ENCODE results near the gene EXOC6. TPM values are rescaled to one million over a fixed set of nuclear protein-coding genes. Genes with fewer than 3 reads are reported as not detected.

Gene EXOC6
- polyA plus RNA-seq, 1 experiment = 23.8 TPM

DNA sequence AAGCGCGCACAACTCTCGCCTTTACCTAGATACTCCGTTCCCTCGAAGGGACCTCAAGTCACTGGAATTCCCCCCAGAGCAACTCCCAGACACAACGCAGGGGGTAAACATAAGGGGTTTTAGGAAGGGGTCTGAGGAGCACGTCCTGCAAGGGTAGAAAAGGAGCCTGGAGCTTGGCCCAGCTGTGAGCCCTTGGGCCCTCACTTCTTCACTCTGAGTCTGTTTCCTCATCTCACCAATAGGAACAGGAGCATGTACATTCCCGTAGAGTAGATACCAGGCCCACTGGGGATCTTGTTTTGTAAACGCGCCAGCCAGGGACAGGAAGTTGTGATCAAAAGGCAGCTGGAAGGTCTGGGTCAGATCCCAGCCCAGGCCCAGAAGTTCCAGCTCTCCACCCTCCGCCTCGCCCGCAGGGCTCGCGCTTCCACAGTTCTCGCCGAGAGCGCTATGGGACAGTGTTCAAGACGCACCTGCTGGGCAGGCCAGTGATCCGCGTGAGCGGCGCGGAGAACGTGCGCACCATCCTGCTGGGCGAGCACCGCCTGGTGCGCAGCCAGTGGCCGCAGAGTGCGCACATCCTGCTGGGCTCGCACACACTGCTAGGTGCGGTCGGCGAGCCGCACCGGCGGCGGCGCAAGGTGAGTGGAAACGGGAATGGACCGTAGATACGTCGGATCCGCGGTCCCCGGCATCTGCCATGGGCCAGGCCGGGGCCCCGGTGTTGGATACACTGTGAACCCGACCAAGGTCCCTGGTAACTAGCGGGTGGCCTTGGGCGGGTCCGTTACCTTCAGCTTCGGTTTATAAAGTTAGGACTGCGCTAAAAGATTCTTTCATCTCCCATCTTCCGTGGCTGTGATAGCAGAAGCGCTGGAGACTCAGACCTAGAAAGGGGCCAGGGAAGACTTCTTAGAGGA lies 213.5 kb downstream of the EXOC6 start:
- Histone ChIP-seq H3K4me3 (ENCODE audit: low read depth, low read length) (peak overlapping the region; percentile 32), H3K27me3 (ENCODE audit: control insufficient read depth, insufficient read depth, low read length) (peaks cover 45% of the 10 kb centered on the region), H3K36me3 (ENCODE audit: control insufficient read depth, insufficient read depth, low read length) (no peaks in the 10 kb centered on the region)
- POLR2A ChIA-PET = no interaction called here
- no peak for DNase-seq (ENCODE audit: low read depth)
- TF ChIP-seq, protein P1, sequence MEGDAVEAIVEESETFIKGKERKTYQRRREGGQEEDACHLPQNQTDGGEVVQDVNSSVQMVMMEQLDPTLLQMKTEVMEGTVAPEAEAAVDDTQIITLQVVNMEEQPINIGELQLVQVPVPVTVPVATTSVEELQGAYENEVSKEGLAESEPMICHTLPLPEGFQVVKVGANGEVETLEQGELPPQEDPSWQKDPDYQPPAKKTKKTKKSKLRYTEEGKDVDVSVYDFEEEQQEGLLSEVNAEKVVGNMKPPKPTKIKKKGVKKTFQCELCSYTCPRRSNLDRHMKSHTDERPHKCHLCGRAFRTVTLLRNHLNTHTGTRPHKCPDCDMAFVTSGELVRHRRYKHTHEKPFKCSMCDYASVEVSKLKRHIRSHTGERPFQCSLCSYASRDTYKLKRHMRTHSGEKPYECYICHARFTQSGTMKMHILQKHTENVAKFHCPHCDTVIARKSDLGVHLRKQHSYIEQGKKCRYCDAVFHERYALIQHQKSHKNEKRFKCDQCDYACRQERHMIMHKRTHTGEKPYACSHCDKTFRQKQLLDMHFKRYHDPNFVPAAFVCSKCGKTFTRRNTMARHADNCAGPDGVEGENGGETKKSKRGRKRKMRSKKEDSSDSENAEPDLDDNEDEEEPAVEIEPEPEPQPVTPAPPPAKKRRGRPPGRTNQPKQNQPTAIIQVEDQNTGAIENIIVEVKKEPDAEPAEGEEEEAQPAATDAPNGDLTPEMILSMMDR (IDR thresholded peaks at IDR 0.05; ENCODE audit: insufficient read depth, low read depth, low read length) = no peak
- CTCF ChIA-PET = interaction anchor here (0.6 to 8.6 kb wide), 13 partner anchors 9 to 297 kb away, joined by 3 to 73 read pairs (median 4); no protein-coding TSS in a partner anchor

DNA sequence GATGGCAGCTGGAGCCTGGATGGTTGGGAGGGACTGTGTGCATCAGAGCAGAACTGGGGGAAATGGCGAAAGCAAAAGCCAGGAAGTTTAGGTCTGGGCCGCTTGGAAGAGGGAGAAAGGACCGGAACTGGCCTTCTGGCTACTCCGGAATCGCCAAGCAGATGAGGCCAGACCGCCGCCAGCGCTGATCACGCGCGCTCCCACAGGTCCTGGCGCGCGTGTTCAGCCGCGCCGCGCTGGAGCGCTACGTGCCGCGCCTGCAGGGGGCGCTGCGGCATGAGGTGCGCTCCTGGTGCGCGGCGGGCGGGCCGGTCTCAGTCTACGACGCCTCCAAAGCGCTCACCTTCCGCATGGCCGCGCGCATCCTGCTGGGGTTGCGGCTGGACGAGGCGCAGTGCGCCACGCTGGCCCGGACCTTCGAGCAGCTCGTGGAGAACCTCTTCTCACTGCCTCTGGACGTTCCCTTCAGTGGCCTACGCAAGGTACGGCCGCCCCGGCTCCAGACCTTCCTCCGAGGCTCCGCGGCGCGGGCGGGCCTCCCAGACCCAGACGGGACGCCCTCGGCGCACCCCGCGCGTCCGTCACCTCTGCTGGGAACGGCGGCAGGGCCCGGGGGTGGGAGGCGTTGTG lies 214.3 kb downstream of the EXOC6 start:
- peak overlapping the region; percentile 32 for H3K4me3 ChIP-seq (ENCODE audit: low read depth, low read length)
- POLR2A ChIA-PET = no interaction called here
- TF ChIP-seq, protein P1 (IDR thresholded peaks at IDR 0.05; ENCODE audit: insufficient read depth, low read depth, low read length) = peak; percentile 48
- DNase-seq (ENCODE audit: low read depth) = no peak
- CTCF ChIA-PET = interaction anchor here (0.6 to 8.6 kb wide), 11 partner anchors 8 to 247 kb away, joined by 3 to 73 read pairs (median 4); no protein-coding TSS in a partner anchor
- H3K36me3 ChIP-seq (ENCODE audit: control insufficient read depth, insufficient read depth, low read length) = no peaks in the 10 kb centered on the region
- H3K27me3 ChIP-seq (ENCODE audit: control insufficient read depth, insufficient read depth, low read length) = peaks cover 53% of the 10 kb centered on the region

DNA sequence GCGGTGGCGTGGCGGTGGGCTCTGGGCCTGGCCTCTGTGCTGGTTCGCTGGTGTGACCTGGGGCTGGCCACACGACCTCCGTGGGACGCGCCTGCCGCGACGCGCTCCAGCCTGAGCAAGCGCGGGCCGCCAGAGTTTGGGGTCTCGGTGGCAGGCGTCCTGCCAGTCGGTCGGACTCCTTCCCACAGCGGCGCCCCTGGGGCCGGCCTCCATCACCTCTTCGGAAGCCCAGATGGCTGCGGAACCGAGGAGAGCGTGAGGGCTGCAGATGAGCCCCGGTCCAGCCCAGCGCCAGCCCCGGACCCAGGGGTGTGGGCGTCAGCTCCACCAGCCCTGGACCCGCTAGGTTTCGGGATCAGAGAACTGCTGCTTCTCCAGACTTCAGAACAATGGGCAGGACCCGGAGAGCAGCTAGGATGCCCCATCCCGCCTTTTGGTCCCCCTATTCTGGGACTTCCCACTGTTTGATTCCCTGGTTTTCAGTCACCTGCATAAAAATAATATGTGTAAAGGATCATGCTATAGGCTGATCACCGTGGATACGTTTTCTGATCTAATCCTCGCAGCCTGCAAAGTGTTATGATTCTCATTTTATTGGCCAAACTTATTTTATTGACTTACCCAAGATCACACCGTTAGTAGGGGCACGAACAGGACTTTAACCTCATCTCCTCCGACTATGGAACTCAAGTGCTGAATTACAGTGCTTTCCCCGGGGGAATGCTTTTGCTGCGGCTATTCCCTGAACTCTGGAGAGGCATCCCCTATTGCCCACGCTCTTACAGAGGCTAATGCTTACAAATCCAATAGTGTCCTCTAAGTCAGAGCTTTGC lies 215.0 kb downstream of the EXOC6 start:
- Histone ChIP-seq H3K4me3 (ENCODE audit: low read depth, low read length) (peak overlapping the region; percentile 32), H3K36me3 (ENCODE audit: control insufficient read depth, insufficient read depth, low read length) (no peaks in the 10 kb centered on the region), H3K27me3 (ENCODE audit: control insufficient read depth, insufficient read depth, low read length) (peaks cover 58% of the 10 kb centered on the region)
- DNase-seq (ENCODE audit: low read depth) = no peak
- CTCF ChIA-PET = interaction anchor here (0.5 to 8.6 kb wide), 10 partner anchors 11 to 1030 kb away, joined by 3 to 73 read pairs (median 4); no protein-coding TSS in a partner anchor
- TF ChIP-seq, protein P1 (IDR thresholded peaks at IDR 0.05; ENCODE audit: insufficient read depth, low read depth, low read length) = no peak
- POLR2A ChIA-PET = no interaction called here

DNA sequence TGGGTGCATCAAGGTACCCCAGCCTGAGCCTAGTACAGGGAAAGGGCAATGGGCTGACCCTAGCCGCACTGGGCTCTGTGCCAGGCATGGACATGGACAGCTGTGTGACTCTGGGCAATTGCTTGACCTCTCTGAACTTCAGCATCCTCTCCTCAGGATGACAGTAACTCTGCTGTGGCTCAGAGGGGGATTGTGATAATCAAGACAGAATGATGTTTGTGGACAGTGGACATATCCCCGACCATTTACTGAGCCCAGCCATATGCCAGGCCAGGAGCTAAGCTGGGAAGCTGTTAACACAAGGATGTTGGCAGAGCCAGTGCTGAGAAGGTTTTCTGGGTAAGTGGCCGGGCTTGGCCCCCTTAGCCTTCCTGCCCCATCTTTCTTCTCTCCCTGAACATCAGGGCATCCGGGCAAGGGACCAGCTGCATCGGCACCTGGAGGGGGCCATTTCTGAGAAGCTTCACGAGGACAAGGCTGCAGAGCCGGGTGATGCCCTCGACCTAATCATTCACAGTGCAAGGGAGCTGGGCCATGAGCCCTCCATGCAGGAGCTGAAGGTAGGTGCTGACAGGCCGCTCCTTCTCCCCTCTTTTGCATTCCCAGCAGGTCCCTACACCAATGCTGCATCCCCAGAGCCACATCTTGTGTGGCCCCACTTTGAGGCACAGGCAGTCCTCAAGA lies 215.8 kb downstream of the EXOC6 start:
- Histone ChIP-seq H3K36me3 (ENCODE audit: control insufficient read depth, insufficient read depth, low read length) (no peaks in the 10 kb centered on the region), H3K4me3 (ENCODE audit: low read depth, low read length) (no peak overlapping the region), H3K27me3 (ENCODE audit: control insufficient read depth, insufficient read depth, low read length) (peaks cover 64% of the 10 kb centered on the region)
- TF ChIP-seq, protein P1 (IDR thresholded peaks at IDR 0.05; ENCODE audit: insufficient read depth, low read depth, low read length) = no peak
- CTCF ChIA-PET = interaction anchor here (0.5 to 8.6 kb wide), 7 partner anchors 12 to 1029 kb away, joined by 3 to 73 read pairs (median 4); no protein-coding TSS in a partner anchor
- DNase-seq (ENCODE audit: low read depth) = no peak
- POLR2A ChIA-PET = interaction anchor here (0.5 kb wide), 1 partner anchor 552 kb away, joined by 11 read pairs; no protein-coding TSS in a partner anchor

Measured in BJ (cell line).